GM10266 (cell line): Measurements from ENCODE around the gene SMYD1.
"Not testable (repeated sequence)": the region's sequence is repeated elsewhere in the genome, so short reads cannot be mapped to it uniquely, and the experiment has no call there.

Experiments
- DNase-seq: peaks from one replicate; pipeline ENCODE4 v3.0.0; 2012; ENCODE audit errors: extremely low spot score
- CTCF ChIP-seq: IDR thresholded peaks from 2 replicates; pipeline ENCODE4 v1.5.1; 2012; ENCODE audit warnings: mild to moderate bottlenecking, low read depth; ENCODE audit not compliant: control insufficient read depth, insufficient read depth; ENCODE audit errors: missing control alignments

The SMYD1 gene

GRCh38 chr2:88032070-88032702, 35.4 kb upstream of the SMYD1 start:
- no peak for DNase-seq
- no peak for TF ChIP-seq CTCF

GRCh38 chr2:88036182-88036581, 31.4 kb upstream of the SMYD1 start:
- no peak for DNase-seq

GRCh38 chr2:88036606-88037005, 31.0 kb upstream of the SMYD1 start:
- TF ChIP-seq CTCF = no peak
- DNase-seq = no peak

More at GRCh38 chr2:88036182-88036581, 31.4 kb upstream of the SMYD1 start:
- no peak for TF ChIP-seq CTCF

DNA sequence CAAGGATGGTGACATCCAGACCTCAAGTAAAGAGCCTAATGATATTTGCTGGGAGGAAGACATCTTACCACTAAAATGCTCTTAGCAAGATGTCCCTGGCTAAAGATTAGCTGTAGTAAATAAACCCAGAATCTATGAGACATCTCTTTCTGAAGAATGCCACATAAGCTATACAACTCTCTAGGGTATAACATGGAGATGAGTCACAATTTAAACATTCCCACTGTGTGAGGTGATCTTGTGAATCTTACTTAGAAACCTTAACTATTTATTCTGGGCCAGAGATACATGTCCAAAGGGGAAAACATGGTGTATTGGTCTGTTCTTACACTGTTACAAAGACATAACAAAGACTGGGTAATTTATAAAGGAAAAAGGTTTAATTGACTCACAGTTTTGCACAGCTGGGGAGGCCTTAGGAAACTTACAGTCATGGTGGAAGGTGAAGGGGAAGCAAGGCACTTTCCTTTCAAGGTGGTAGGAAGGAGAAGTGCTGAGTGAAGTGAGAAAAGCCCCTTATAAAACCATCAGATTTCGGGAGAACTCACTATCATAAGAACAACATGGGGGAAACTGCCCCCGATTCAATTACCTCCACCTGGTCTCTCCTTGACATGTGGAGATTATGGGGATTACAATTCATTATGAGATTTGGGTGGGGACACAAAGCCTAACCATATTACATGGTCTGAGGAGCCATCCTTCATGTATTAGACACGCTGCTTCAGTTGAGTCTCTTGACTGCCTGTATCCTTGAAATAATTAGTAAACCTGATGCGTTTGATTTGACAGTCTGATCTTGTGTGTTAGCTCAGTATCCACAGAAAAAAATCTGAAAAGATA, 29.1 kb upstream of the SMYD1 start:
- no peak for TF ChIP-seq CTCF
- DNase-seq = no peak

DNA sequence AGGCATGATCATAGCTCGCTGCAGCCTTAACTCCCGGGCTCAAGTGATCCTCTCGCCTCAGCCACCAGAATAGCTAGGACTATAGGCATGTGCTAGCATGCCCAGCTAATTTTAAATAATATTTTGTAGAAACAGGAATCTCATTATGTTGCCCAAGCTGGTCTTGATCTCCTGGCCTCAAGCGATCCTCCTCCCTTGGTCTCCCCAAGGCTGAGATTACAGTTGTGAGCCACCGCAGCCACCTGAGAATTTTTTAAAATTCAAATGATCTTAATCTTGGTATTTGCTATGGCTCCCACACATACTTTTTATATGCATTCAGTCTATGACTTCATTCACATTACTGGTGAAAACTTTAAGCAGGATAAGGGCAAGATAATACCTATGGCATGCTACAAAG, 25.1 kb upstream of the SMYD1 start:
- no peak for DNase-seq
- no peak for TF ChIP-seq CTCF

GRCh38 chr2:88045561-88045960, 22.1 kb upstream of the SMYD1 start:
- DNase-seq = not testable (repeated sequence)

DNA sequence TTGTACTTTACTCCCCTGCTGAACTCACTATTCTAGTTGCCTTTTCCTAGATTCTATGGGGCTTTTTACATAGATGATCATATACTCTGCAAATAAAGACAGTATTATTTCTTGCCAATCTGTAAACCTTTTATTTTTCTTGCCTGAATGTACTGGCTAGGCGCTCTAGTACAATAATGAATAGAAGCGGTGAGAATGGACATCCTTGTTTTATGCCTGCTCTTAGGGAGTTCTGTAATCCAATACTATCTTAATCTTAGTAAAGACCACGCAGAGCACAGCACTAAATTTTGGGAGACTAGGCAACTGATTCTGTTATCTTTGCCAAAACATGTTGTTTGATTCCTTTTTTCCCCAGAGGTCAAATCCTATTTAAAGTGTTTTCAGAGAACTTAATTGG, 19.1 kb upstream of the SMYD1 start:
- no peak for DNase-seq
- no peak for TF ChIP-seq CTCF
